Dendritic cell treated with granulocyte-macrophage colony-stimulating factor and Interleukin-4, amounts not matched to agents 40 ng/mL and 50 ng/mL, for 4 days (primary cell): ENCODE results near the gene TOX3.

Experiments used
- H3K27ac Mint-ChIP-seq: one replicate; pipeline ENCODE4 v1.8.0; 2022; ENCODE audit warnings: mild to moderate bottlenecking, mixed read lengths
- H3K27me3 Mint-ChIP-seq: one replicate; pipeline ENCODE4 v1.8.0; 2022; ENCODE audit warnings: mild to moderate bottlenecking, mixed read lengths
- H3K36me3 Mint-ChIP-seq: one replicate; pipeline ENCODE4 v1.8.0; 2022; ENCODE audit warnings: low read depth, mixed read lengths
- H3K4me1 Mint-ChIP-seq: one replicate; pipeline ENCODE4 v1.8.0; 2022; ENCODE audit warnings: low read depth, mixed read lengths
- H3K4me3 Mint-ChIP-seq: one replicate; pipeline ENCODE4 v1.8.0; 2022; ENCODE audit warnings: mild to moderate bottlenecking, moderate library complexity, mixed read lengths
- H3K9me3 Mint-ChIP-seq: one replicate; pipeline ENCODE4 v1.8.0; 2022; ENCODE audit warnings: mixed read lengths
- intact Hi-C: fragments of 100-400 bp; cut with micrococcal nuclease; formaldehyde crosslinking; loops from one replicate; pipeline ENCODE4 v1.15.0; 2022

Gene TOX3

DNA sequence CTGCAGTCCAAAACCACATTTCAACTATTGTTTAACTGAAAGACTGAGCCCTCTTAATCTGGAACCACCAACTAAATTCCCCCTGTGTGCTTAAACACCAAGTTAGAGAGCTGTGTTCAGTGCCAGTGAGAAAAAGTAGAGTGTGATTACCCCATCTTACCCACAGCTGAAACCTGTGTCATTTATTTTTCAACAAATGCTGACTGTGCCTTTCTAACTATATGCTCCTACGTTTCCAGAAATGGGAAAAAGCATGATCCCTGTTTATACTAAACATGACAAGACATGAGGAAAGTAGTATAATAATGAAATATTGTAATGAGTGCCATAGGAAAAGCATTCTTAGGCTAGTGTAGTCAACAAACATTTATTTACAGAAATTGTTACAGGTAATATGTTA lies 7.4 kb upstream of the TOX3 start:
- Mint-ChIP-seq H3K4me1 (no peaks in the 10 kb centered on the region), H3K27me3 (peaks cover 11% of the 10 kb centered on the region), H3K4me3 (no peak overlapping the region), H3K36me3 (no peaks in the 10 kb centered on the region), H3K27ac (no peak overlapping the region), H3K9me3 (peaks cover 8% of the 10 kb centered on the region)
- intact Hi-C loops, result no loop called here

DNA sequence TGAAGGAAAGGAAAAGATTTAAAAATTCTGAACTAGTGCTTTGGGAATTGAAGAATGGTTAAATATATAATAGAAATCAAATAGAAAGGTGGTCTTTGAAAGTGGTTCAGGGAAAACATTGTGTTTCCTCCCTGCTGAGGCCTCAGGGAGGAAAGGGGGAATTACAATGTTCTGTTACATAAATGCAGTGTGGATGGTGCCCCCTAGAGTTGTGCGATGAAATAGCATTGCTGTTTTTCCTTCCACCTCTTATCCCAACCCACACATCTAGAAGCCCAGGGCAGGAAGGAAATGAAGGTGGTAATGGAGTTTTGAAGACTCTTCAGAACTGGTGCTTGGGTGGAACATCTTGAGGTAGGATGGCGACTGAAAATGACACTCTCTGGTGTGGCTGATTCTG lies 6.4 kb upstream of the TOX3 start:
- Mint-ChIP-seq H3K4me1 (no peaks in the 10 kb centered on the region), H3K36me3 (no peaks in the 10 kb centered on the region), H3K9me3 (peaks cover 8% of the 10 kb centered on the region), H3K27ac (no peak overlapping the region), H3K27me3 (peaks cover 18% of the 10 kb centered on the region), H3K4me3 (no peak overlapping the region)
- intact Hi-C loops, result no loop called here

DNA sequence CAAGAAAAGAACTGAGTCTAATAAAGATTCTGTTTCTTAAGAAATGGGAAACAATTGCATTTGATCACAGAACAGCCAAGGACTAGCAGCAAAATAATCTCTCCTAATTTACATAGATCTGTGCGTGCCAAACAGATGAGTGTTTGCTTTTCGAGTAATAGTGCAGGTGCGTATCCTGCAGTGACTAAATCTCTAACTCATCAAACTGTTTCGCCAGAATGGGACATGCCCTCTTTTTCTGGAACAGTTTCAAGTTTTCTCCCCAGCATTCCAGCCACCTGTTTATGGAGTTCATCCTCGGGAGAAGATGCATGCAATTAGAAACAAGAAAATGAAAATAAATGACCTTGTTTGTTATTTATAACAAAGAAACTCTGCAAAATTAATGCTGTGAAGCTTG lies 5.7 kb upstream of the TOX3 start:
- intact Hi-C loops, result no loop called here
- Mint-ChIP-seq H3K4me3 (no peak overlapping the region), H3K4me1 (no peaks in the 10 kb centered on the region), H3K27ac (no peak overlapping the region), H3K27me3 (peaks cover 25% of the 10 kb centered on the region), H3K36me3 (no peaks in the 10 kb centered on the region), H3K9me3 (peaks cover 8% of the 10 kb centered on the region)

- no peak overlapping the region for H3K4me3 Mint-ChIP-seq
- intact Hi-C loops, result no loop called here
- no peak overlapping the region for H3K27ac Mint-ChIP-seq
- H3K36me3 Mint-ChIP-seq, result no peaks in the 10 kb centered on the region
- no peaks in the 10 kb centered on the region for H3K4me1 Mint-ChIP-seq
- H3K9me3 Mint-ChIP-seq, result peaks cover 8% of the 10 kb centered on the region
- peaks cover 53% of the 10 kb centered on the region for H3K27me3 Mint-ChIP-seq
These were observed 2.2 kb upstream of the TOX3 start for GRCh38 chr16:52549011-52549692.

DNA sequence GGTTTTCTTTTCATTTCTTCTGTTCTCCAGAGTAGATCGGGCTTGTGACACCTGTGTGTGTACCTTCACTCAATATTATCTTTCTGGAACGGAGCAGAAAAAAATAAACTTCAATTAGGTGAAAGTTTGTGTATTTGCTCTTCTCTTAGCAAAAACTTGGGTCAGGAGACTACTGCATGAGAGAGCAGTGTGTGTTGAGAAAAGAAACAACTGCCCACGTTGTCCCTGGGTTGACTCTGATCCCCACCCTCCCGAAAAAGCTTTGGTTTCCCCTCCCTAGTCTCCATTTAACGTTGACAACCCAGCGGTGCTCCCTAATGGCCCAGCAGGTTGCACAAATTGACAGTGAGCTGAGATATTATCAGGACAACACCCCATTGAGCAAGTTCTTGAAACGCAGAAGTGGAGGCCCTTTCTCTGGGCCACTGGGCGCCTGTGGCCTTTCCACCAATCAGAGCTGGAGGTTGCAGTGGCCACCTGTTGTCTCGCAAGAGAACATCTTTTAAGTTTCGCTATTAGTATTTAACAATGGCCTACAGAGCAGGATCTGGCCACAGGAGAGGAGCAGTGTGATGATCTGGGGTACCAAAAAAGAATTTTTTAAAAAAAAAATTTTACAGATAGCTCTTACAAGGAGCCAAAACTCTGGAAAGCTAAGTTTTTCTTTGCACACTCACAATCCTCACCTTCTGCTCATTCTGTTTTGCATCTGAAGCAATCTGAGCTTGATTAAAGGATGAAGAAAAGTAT lies 1.5 kb upstream of the TOX3 start:
- Mint-ChIP-seq H3K27me3 (peaks cover 57% of the 10 kb centered on the region), H3K4me3 (no peak overlapping the region), H3K27ac (no peak overlapping the region), H3K9me3 (peaks cover 2% of the 10 kb centered on the region), H3K36me3 (no peaks in the 10 kb centered on the region), H3K4me1 (no peaks in the 10 kb centered on the region)
- intact Hi-C loops, result no loop called here

GRCh38 chr16:52547834-52548215 lies 882 bp upstream of the TOX3 start:
- Mint-ChIP-seq H3K27me3 (peaks cover 57% of the 10 kb centered on the region), H3K4me3 (no peak overlapping the region), H3K36me3 (no peaks in the 10 kb centered on the region), H3K4me1 (no peaks in the 10 kb centered on the region), H3K9me3 (no peaks in the 10 kb centered on the region), H3K27ac (no peak overlapping the region)
- intact Hi-C loops, result no loop called here

DNA sequence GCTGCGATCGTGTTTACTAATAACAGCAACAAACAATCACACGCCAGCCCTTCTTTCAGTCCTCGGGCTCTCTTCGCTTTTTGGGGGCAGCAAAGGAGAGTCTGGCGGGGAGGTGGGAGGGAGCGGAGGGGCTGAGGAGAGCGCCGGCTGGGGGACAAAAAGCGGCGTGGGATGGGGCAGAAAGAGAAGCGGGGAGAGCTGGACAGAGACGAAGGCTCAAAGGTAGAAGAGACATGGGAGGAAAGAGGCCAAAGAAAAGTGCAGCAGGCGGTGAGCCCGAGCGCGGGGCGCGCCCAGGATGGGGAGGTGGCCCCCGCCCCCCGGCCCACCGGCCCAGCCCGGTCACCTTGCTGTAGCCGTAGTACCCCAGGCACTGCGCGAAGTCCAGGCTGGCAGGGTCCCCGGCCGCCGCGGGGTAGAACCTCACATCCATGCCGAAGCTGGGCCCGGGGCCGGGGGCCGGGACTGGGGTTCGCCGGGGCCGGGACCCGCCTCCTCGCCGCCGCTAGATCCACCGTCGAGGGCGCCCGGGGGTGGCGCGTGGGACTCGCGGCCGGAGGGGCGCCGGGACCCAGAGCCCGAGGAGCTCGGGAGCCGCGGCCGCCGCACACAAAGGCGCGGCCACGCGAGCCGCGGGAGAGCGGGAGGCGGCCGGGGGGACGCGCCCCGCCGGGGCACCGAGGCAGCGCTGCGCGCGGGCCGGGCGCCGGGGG lies 496 bp downstream of the TOX3 start:
- H3K9me3 Mint-ChIP-seq, result no peaks in the 10 kb centered on the region
- H3K27me3 Mint-ChIP-seq, result peaks cover 54% of the 10 kb centered on the region
- intact Hi-C loops, result no loop called here
- H3K36me3 Mint-ChIP-seq, result no peaks in the 10 kb centered on the region
- no peaks in the 10 kb centered on the region for H3K4me1 Mint-ChIP-seq
- no peak overlapping the region for H3K27ac Mint-ChIP-seq
- no peak overlapping the region for H3K4me3 Mint-ChIP-seq

DNA sequence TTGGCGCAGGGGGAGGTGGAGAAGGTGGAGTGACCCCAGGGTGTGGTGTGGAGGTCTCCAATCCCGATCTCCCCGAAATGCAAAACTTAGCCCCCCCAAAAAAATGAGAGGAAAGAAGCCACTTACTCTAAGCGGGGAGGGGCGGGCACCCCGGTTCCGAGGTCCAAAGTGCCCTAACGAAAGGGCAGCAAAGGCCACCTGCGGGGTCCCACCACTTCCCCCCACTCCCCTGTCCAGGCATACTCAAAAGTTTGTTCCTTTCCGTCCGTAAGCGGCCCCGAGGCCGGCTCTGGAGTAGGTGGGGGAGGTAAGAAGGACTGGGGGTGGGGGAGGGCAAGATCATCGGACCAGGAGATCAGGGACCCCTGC lies 1.1 kb downstream of the TOX3 start:
- Mint-ChIP-seq H3K36me3 (no peaks in the 10 kb centered on the region), H3K4me1 (no peaks in the 10 kb centered on the region), H3K27ac (no peak overlapping the region), H3K27me3 (peaks cover 54% of the 10 kb centered on the region), H3K9me3 (no peaks in the 10 kb centered on the region), H3K4me3 (no peak overlapping the region)
- intact Hi-C loops, result no loop called here

DNA sequence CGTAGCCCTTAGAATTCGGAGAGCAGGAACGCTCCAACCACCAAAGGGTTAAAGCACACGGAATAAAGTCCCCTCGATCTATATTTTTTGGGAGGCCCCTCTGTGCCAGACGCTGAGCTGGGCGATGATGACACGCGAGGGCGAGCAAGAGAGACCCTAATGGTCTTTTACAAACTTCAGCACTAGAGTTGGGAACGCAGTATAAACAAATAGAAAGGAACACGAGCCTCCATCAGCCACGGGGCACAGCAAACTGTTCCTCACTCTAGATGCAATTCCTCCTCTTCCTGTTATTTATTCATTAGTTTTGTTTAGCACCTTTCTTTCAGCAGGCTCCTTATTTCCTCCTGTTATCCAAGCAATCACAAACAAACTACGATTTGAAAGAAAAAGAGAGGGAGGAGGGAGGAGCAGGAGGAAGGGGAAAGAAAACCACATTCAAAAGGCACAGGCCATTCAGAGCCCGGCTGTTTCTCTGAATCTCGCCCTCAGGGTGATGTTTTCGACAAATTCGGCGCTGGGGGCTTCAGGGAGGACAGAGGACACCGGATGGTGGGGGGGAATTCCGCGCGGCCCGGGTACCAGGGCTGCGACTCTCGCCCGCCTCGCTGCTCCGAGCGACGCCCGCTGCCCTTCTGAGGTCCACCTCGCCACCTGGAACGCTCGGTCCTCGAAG lies 1.6 kb downstream of the TOX3 start:
- intact Hi-C loops, result no loop called here
- no peaks in the 10 kb centered on the region for H3K36me3 Mint-ChIP-seq
- H3K27ac Mint-ChIP-seq, result no peak overlapping the region
- H3K4me1 Mint-ChIP-seq, result no peaks in the 10 kb centered on the region
- H3K4me3 Mint-ChIP-seq, result no peak overlapping the region
- no peaks in the 10 kb centered on the region for H3K9me3 Mint-ChIP-seq
- H3K27me3 Mint-ChIP-seq, result peaks cover 52% of the 10 kb centered on the region

DNA sequence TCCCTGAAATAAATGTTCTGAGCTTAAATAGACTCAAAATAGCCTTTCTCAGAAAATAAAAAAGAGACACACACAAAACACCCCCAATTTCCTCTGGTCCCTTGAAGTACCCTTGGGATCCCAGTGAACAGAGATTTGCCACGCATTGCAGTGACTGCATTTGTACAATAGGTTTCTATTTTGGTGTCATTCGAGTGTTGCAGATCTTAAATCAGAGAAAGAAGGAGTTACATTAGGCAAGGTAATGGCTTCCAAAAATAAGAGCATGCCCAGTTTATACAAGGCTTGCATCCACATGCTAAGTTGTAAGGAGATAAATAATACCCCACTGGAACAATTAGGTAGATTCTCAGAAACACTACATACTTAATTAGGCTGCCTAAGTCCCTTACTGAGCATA lies 2.2 kb downstream of the TOX3 start:
- no peaks in the 10 kb centered on the region for H3K36me3 Mint-ChIP-seq
- H3K4me3 Mint-ChIP-seq, result no peak overlapping the region
- peaks cover 47% of the 10 kb centered on the region for H3K27me3 Mint-ChIP-seq
- no peak overlapping the region for H3K27ac Mint-ChIP-seq
- intact Hi-C loops, result no loop called here
- no peaks in the 10 kb centered on the region for H3K9me3 Mint-ChIP-seq
- H3K4me1 Mint-ChIP-seq, result no peaks in the 10 kb centered on the region

GRCh38 chr16:52543654-52544053 lies 3.3 kb downstream of the TOX3 start:
- no peaks in the 10 kb centered on the region for H3K36me3 Mint-ChIP-seq
- H3K4me1 Mint-ChIP-seq, result no peaks in the 10 kb centered on the region
- H3K9me3 Mint-ChIP-seq, result no peaks in the 10 kb centered on the region
- intact Hi-C loops, result no loop called here
- H3K27me3 Mint-ChIP-seq, result peaks cover 42% of the 10 kb centered on the region
- no peak overlapping the region for H3K27ac Mint-ChIP-seq
- H3K4me3 Mint-ChIP-seq, result no peak overlapping the region

DNA sequence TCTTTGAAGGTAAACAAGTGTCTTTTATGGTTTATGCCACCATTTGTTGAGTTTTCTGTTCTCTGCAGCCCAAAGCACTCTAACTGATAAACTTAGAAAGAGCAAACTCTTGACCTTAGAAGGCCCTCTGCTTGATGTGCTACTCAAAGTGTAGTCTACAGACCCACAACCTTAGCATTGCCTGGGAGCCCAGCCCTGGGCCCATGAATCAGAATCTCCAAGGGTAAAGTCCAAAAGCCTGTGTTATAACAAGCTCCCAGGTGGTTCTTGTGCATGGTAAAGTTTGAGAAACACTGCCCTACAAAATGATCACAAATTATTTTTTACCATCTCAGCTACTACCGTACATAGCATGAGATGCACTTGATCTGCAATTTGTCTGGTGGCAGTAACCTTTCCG lies 6.0 kb downstream of the TOX3 start:
- Mint-ChIP-seq H3K9me3 (no peaks in the 10 kb centered on the region), H3K27ac (no peak overlapping the region), H3K36me3 (no peaks in the 10 kb centered on the region), H3K27me3 (peaks cover 19% of the 10 kb centered on the region), H3K4me3 (no peak overlapping the region), H3K4me1 (no peaks in the 10 kb centered on the region)
- intact Hi-C loops, result no loop called here

DNA sequence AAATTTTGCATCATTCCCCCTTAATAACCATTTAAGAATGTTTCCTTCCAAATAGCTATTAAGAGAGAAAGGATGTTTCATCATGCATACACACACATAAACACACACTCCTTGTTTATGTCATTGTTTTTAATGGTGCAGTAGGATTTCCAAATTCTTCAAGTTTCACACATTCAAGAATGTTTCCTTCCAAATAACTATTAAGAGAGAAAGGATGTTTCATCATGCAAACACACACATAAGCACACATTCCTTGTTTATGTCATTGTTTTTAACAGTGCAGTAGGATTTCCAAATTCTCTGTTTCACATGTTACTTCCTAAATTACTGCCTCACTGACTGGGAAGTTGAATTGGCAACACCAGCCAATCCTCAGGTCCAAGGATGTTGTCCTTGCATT lies 7.8 kb downstream of the TOX3 start:
- Mint-ChIP-seq H3K36me3 (no peaks in the 10 kb centered on the region), H3K27ac (no peak overlapping the region), H3K4me1 (no peaks in the 10 kb centered on the region), H3K4me3 (no peak overlapping the region), H3K27me3 (peaks cover 4% of the 10 kb centered on the region), H3K9me3 (no peaks in the 10 kb centered on the region)
- intact Hi-C loops, result no loop called here

GRCh38 chr16:52538511-52538910 lies 8.4 kb downstream of the TOX3 start:
- H3K9me3 Mint-ChIP-seq, result no peaks in the 10 kb centered on the region
- no peaks in the 10 kb centered on the region for H3K36me3 Mint-ChIP-seq
- intact Hi-C loops, result no loop called here
- H3K4me1 Mint-ChIP-seq, result no peaks in the 10 kb centered on the region
- peaks cover under 1% of the 10 kb centered on the region for H3K27me3 Mint-ChIP-seq
- no peak overlapping the region for H3K27ac Mint-ChIP-seq
- no peak overlapping the region for H3K4me3 Mint-ChIP-seq
